ENCODE data around the gene DYNC1H1.

The DYNC1H1 gene

GRCh38 chr14:101992708-101993107, 28.3 kb downstream of the DYNC1H1 start:
- DNase-seq (ENCODE audit: low read depth), result no peak

GRCh38 chr14:101997429-101998336, 33.3 kb downstream of the DYNC1H1 start:
- no peak for DNase-seq (ENCODE audit: low read depth)

- DNase-seq (ENCODE audit: low read depth), result no peak
Measured at GRCh38 chr14:102000902-102001301, 36.5 kb downstream of the DYNC1H1 start.

- no peak for DNase-seq (ENCODE audit: low read depth)
Measured at GRCh38 chr14:102005336-102005735, 41.0 kb downstream of the DYNC1H1 start.

- no peak for DNase-seq (ENCODE audit: low read depth)
Measured at GRCh38 chr14:102007916-102008418, 43.6 kb downstream of the DYNC1H1 start.

- no peak for DNase-seq (ENCODE audit: low read depth)
Measured at GRCh38 chr14:102008891-102009290, 44.5 kb downstream of the DYNC1H1 start.

- DNase-seq (ENCODE audit: low read depth), result no peak
Measured at GRCh38 chr14:102011631-102012030, 47.3 kb downstream of the DYNC1H1 start.

GRCh38 chr14:102012336-102012735, 48.0 kb downstream of the DYNC1H1 start:
- DNase-seq (ENCODE audit: low read depth), result no peak

- DNase-seq (ENCODE audit: low read depth), result no peak
Measured at GRCh38 chr14:102013669-102014200, 49.4 kb downstream of the DYNC1H1 start.

GRCh38 chr14:102015045-102015685, 50.8 kb downstream of the DYNC1H1 start:
- no peak for DNase-seq (ENCODE audit: low read depth)

GRCh38 chr14:102015771-102016170, 51.4 kb downstream of the DYNC1H1 start:
- DNase-seq (ENCODE audit: low read depth), result no peak

GRCh38 chr14:102016420-102017090, 52.2 kb downstream of the DYNC1H1 start:
- DNase-seq (ENCODE audit: low read depth), result no peak

GRCh38 chr14:102018251-102018650, 53.9 kb downstream of the DYNC1H1 start:
- DNase-seq (ENCODE audit: low read depth), result no peak

GRCh38 chr14:102019006-102019540, 54.7 kb downstream of the DYNC1H1 start:
- no peak for DNase-seq (ENCODE audit: low read depth)

- peak; percentile 76 for DNase-seq (ENCODE audit: low read depth)
Measured at GRCh38 chr14:102020058-102020971, 55.9 kb downstream of the DYNC1H1 start.

- no peak for DNase-seq (ENCODE audit: low read depth)
Measured at GRCh38 chr14:102026934-102027333, 62.6 kb downstream of the DYNC1H1 start.

GRCh38 chr14:102027951-102028350, 63.6 kb downstream of the DYNC1H1 start:
- no peak for DNase-seq (ENCODE audit: low read depth)

GRCh38 chr14:102028733-102029132, 64.4 kb downstream of the DYNC1H1 start:
- peak; percentile 66 for DNase-seq (ENCODE audit: low read depth)

- DNase-seq (ENCODE audit: low read depth), result no peak
Measured at GRCh38 chr14:102029956-102030355, 65.6 kb downstream of the DYNC1H1 start.

- DNase-seq (ENCODE audit: low read depth), result no peak
Measured at GRCh38 chr14:102033241-102033640, 68.9 kb downstream of the DYNC1H1 start.

GRCh38 chr14:102034301-102034700, 69.9 kb downstream of the DYNC1H1 start:
- DNase-seq (ENCODE audit: low read depth), result no peak
